GM18951 (cell line): Measurements from ENCODE around the gene PFKL.
A peak's percentile ranks its signal among the peaks of the same experiment; 100 is the strongest.

ENCODE experiments used
- POLR2A ChIP-seq: IDR thresholded peaks from 4 replicates; pipeline ENCODE4 v1.6.1; 2011; ENCODE audit warnings: mild to moderate bottlenecking; ENCODE audit not compliant: insufficient read length, insufficient read depth; ENCODE audit errors: extremely low read depth
- in situ Hi-C: fragments of 300-500 bp; cut with MboI; formaldehyde crosslinking; loops from one replicate; pipeline ENCODE4 v1.12.0; 2022; ENCODE audit warnings: low sequenced_read_pairs, mixed read lengths, inconsistent platforms; ENCODE audit not compliant: unreplicated experiment

PFKL gene

GRCh38 chr21:44299458-44300261 lies at the start of gene PFKL:
PFKL (plus strand) TSS chr21:44300053; CDS start chr21:44300106, 53 bp downstream.
- in situ Hi-C loops = loop anchor here (25.0 kb wide), 1 partner anchor 162 kb away; the partner anchor contains the start of gene GATD3
- TF ChIP-seq POLR2A = peak; percentile 85

GRCh38 chr21:44253832-44254710 lies 45.8 kb upstream of the PFKL start:
- TF ChIP-seq POLR2A = no peak
- in situ Hi-C loops = no loop called here

- in situ Hi-C loops = no loop called here
- no peak for TF ChIP-seq POLR2A
Measured at GRCh38 chr21:44255511-44255981, 44.3 kb upstream of the PFKL start.

GRCh38 chr21:44258056-44258725 lies 41.7 kb upstream of the PFKL start:
- in situ Hi-C loops = no loop called here
- no peak for TF ChIP-seq POLR2A

GRCh38 chr21:44259082-44259705 lies 40.7 kb upstream of the PFKL start:
- in situ Hi-C loops = no loop called here

GRCh38 chr21:44260066-44260465 lies 39.8 kb upstream of the PFKL start:
- in situ Hi-C loops = no loop called here
- TF ChIP-seq POLR2A = no peak

More at GRCh38 chr21:44259082-44259705, 40.7 kb upstream of the PFKL start:
- TF ChIP-seq POLR2A = no peak

GRCh38 chr21:44260791-44261631 lies 38.8 kb upstream of the PFKL start:
- no peak for TF ChIP-seq POLR2A
- in situ Hi-C loops = no loop called here

GRCh38 chr21:44261675-44262295 lies 38.1 kb upstream of the PFKL start, which contains the start of gene DNMT3L:
DNMT3L (minus strand) TSS chr21:44261897; CDS start chr21:44261259, 638 bp downstream.
- in situ Hi-C loops = no loop called here
- no peak for TF ChIP-seq POLR2A

GRCh38 chr21:44262338-44263056 lies 37.4 kb upstream of the PFKL start:
- no peak for TF ChIP-seq POLR2A
- in situ Hi-C loops = no loop called here

- no peak for TF ChIP-seq POLR2A
- in situ Hi-C loops = no loop called here
Measured at GRCh38 chr21:44263221-44263760, 36.6 kb upstream of the PFKL start.

GRCh38 chr21:44263768-44264167 lies 36.1 kb upstream of the PFKL start:
- no peak for TF ChIP-seq POLR2A
- in situ Hi-C loops = no loop called here
